IMR-90 (cell line): Measurements from ENCODE around the gene GNAI3. TPM values are rescaled to one million over a fixed set of nuclear protein-coding genes. Genes with fewer than 3 reads are reported as not detected.
A peak's percentile ranks its signal among the peaks of the same experiment; 100 is the strongest.

Experiments used
- ATAC-seq: fragments of 200-7000 bp; cut with Tn5 transposase; 2 replicates; pipeline ENCODE4 v1.9.1; 2020; ENCODE audit warnings: low read depth, mild to moderate bottlenecking, moderate library complexity
- BruUV-seq: library from RNA; stranded (reverse); fragments of 400-500 nt; replicated peaks from 2 replicates; lab custom pipeline; 2021; lab: Mats Ljungman, UMichigan
- CTCF ChIA-PET: fragments of 300-600 bp; formaldehyde crosslinking; extraction: SDS; loops from one replicate; lab custom pipeline; 2021; ENCODE audit warnings: antibody characterized with exemption; lab: Yijun Ruan, JAX
- POLR2A ChIA-PET: fragments of 300-600 bp; sonication (Branson Sonifier 250); formaldehyde crosslinking; loops from one replicate; lab custom pipeline; 2022; ENCODE audit warnings: antibody characterized with exemption; ENCODE audit not compliant: unreplicated experiment; lab: Charles Lee
- DNase-seq: peaks from one replicate; pipeline ENCODE4 v3.0.0; 2013
- H2AFZ ChIP-seq: replicated peaks from 2 replicates; pipeline ENCODE3; 2013; ENCODE audit warnings: low read length, mild to moderate bottlenecking; ENCODE audit not compliant: poor library complexity
- H2AK5ac ChIP-seq: 2 replicates; pipeline ENCODE4 v1.6.1; 2013; ENCODE audit warnings: low read depth, low read length, inconsistent platforms
- H2AK9ac ChIP-seq: replicated peaks from 2 replicates; pipeline ENCODE3; 2013; ENCODE audit warnings: mild to moderate bottlenecking, low read depth, low read length, moderate library complexity; ENCODE audit not compliant: poor library complexity
- H2BK120ac ChIP-seq: 2 replicates; pipeline ENCODE4 v1.6.1; 2013; ENCODE audit warnings: low read depth, low read length, inconsistent platforms
- H2BK15ac ChIP-seq: 3 replicates; pipeline ENCODE4 v1.6.1; 2013; ENCODE audit warnings: low read depth, low read length, inconsistent platforms
- H2BK20ac ChIP-seq: 2 replicates; pipeline ENCODE4 v1.6.1; 2013; ENCODE audit warnings: low read depth, mild to moderate bottlenecking, inconsistent platforms, low read length, moderate library complexity
- H2BK5ac ChIP-seq: 2 replicates; pipeline ENCODE4 v1.6.1; 2013; ENCODE audit warnings: mild to moderate bottlenecking, low read depth, low read length, inconsistent platforms; ENCODE audit not compliant: poor library complexity, severe bottlenecking
- H3K14ac ChIP-seq: replicated peaks from 2 replicates; pipeline ENCODE4 v1.6.1; 2013; ENCODE audit warnings: low read depth, low read length, inconsistent platforms
- H3K18ac ChIP-seq: 2 replicates; pipeline ENCODE4 v1.6.1; 2013; ENCODE audit warnings: low read depth, low read length, control low read depth
- H3K23ac ChIP-seq: 2 replicates; pipeline ENCODE4 v1.6.1; 2013; ENCODE audit warnings: low read depth, low read length, inconsistent platforms
- H3K27ac ChIP-seq: 2 replicates; pipeline ENCODE4 v1.5.1; 2013; ENCODE audit warnings: mild to moderate bottlenecking, control low read depth, low read length; ENCODE audit not compliant: insufficient read depth
- H3K27me3 ChIP-seq: 2 replicates; pipeline ENCODE4 v1.6.1; 2013; ENCODE audit warnings: low read length; ENCODE audit not compliant: control insufficient read depth, insufficient read depth
- H3K36me3 ChIP-seq: 2 replicates; pipeline ENCODE4 v1.6.1; 2013; ENCODE audit warnings: low read length, mixed read lengths; ENCODE audit not compliant: control insufficient read depth, insufficient read depth
- H3K4ac ChIP-seq: 2 replicates; pipeline ENCODE4 v1.6.1; 2013; ENCODE audit warnings: low read depth, low read length, inconsistent platforms
- H3K4me1 ChIP-seq: 2 replicates; pipeline ENCODE4 v1.6.1; 2013; ENCODE audit warnings: low read length, mixed read lengths; ENCODE audit not compliant: control insufficient read depth, insufficient read depth
- H3K4me2 ChIP-seq: 2 replicates; pipeline ENCODE4 v1.6.1; 2013; ENCODE audit warnings: low read depth, mild to moderate bottlenecking, control low read depth, low read length, moderate library complexity
- H3K4me3 ChIP-seq: 2 replicates; pipeline ENCODE4 v1.5.1; 2013; ENCODE audit warnings: low read depth, mild to moderate bottlenecking, control low read depth, low read length, moderate library complexity; ENCODE audit not compliant: insufficient read depth
- H3K56ac ChIP-seq: 2 replicates; pipeline ENCODE4 v1.6.1; 2013; ENCODE audit warnings: low read length, inconsistent platforms; ENCODE audit not compliant: insufficient read depth; ENCODE audit errors: extremely low read depth
- H3K79me1 ChIP-seq, 2 experiments: 2 replicates each; pipeline ENCODE4 v1.6.1; 2013; ENCODE audit warnings: low read length in 2 of 2, inconsistent platforms in 1 of 2, low read depth in 1 of 2
- H3K9ac ChIP-seq: 2 replicates; pipeline ENCODE4 v1.6.1; 2013; ENCODE audit warnings: low read depth, low read length, control low read depth
- H3K9me1 ChIP-seq: 2 replicates; pipeline ENCODE4 v1.6.1; 2013; ENCODE audit warnings: low read length, inconsistent platforms; ENCODE audit not compliant: insufficient read depth
- H3K9me3 ChIP-seq: 2 replicates; pipeline ENCODE4 v1.6.1; 2013; ENCODE audit warnings: low read length; ENCODE audit not compliant: control insufficient read depth, insufficient read depth
- H4K20me1 ChIP-seq: 2 replicates; pipeline ENCODE4 v1.6.1; 2013; ENCODE audit warnings: low read length, inconsistent platforms; ENCODE audit not compliant: insufficient read depth
- H4K5ac ChIP-seq: 2 replicates; pipeline ENCODE4 v1.6.1; 2013; ENCODE audit warnings: mild to moderate bottlenecking, low read depth, low read length, control low read depth
- H4K8ac ChIP-seq, 2 experiments: 2 replicates each; pipeline ENCODE4 v1.6.1; 2013; ENCODE audit warnings: low read depth in 2 of 2, low read length in 2 of 2, control low read depth in 1 of 2, inconsistent platforms in 1 of 2
- H4K91ac ChIP-seq: 2 replicates; pipeline ENCODE4 v1.6.1; 2013; ENCODE audit warnings: low read depth, low read length, inconsistent platforms; ENCODE audit not compliant: insufficient read depth
- CEBPB ChIP-seq: IDR thresholded peaks from 2 replicates; pipeline ENCODE4 v1.6.1; 2012; ENCODE audit warnings: low read depth, low read length, improper control_type of control experiment
- RAD21 ChIP-seq: IDR thresholded peaks from 2 replicates; pipeline ENCODE4 v1.6.1; 2012; ENCODE audit warnings: low read length, improper control_type of control experiment
- WGBS, 2 experiments: methylation state at CpG; one replicate each; pipeline versions ENCODE4 v1.1.5 to v1.1.7; 2013; ENCODE audit warnings: missing lambda C conversion rate in 2 of 2; ENCODE audit not compliant: insufficient read length in 1 of 2; ENCODE audit errors: extremely low coverage in 2 of 2; 5-methylcytosine and 5-hydroxymethylcytosine counted together
- dilution Hi-C: fragments of 300-500 bp; cut with HindIII; formaldehyde crosslinking; loops from one replicate; pipeline ENCODE4 v1.14.3; 2018; ENCODE audit warnings: low sequenced_read_pairs; ENCODE audit not compliant: unreplicated experiment
- in situ Hi-C: fragments of 300-500 bp; cut with MboI; formaldehyde crosslinking; loops from 3 replicates; pipeline ENCODE4 v1.14.3; 2019; ENCODE audit warnings: low sequenced_read_pairs, inconsistent platforms, mixed read lengths
- intact Hi-C: fragments of 100-400 bp; cut with micrococcal nuclease; formaldehyde crosslinking; loops from 2 replicates; pipeline ENCODE4 v1.10.0; 2022
- polyA plus RNA-seq, 3 experiments: library from polyadenylated mRNA; depleted of rRNA; stranded (reverse); fragments of >200 nt; gene quantifications; 2 replicates each; pipeline ENCODE4 v1.2.3, GENCODE V29; 2012; ENCODE audit warnings: low replicate concordance in 1 of 3
- total RNA-seq: library from RNA; depleted of rRNA; stranded (reverse); fragments of >200 nt; gene quantifications from 2 replicates; pipeline ENCODE4 v1.2.3, GENCODE V29; 2012

The GNAI3 gene
- total and polyA plus RNA-seq, 2 of the 4 experiments (the other 2 are of a cell fraction): 5.9 to 14.9 TPM

DNA sequence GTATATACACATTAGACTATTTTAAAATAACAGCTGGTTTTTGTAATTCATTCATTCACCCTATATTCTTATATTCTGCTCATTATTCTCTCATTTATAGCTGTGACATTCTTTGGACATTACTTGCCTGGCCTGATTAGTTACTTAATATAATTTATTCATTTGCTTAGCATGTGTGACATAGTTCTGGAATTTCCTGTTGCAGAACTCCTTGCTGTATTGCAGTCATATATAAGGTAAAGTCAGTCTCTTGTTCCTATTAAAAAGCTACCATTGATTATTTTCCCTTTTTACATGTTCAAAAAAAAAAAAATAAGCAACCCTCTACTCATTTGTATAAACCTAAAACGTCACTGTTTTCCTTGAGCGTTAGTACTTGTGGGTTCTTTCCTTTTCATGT is 47.1 kb downstream of the GNAI3 start:
- H3K4me3 ChIP-seq: no peak overlapping the region
- H3K23ac ChIP-seq: peak overlapping the region; percentile 95
- peak overlapping the region; percentile 89; the same call in 1 of the 2 replicates for H2AK5ac ChIP-seq
- TF ChIP-seq CEBPB (peak; percentile 80), RAD21 (no peak)
- H3K4me1 ChIP-seq: peaks cover 13% of the 10 kb centered on the region
- CTCF ChIA-PET: interaction anchor here (1.0 to 1.8 kb wide), 3 partner anchors 16 to 44 kb away, joined by 3 to 4 read pairs (median 3); no protein-coding TSS in a partner anchor
- H3K27ac ChIP-seq: peak overlapping the region; percentile 83
- H2AFZ ChIP-seq: no peak overlapping the region
- H2BK120ac ChIP-seq: peak overlapping the region; percentile 95; the same call in 1 of the 2 replicates
- no peak overlapping the region; the same call in 1 of the 2 replicates for H2BK20ac ChIP-seq
- peak; percentile 71 for ATAC-seq
- H3K36me3 ChIP-seq: peaks cover 20% of the 10 kb centered on the region
- peak overlapping the region; percentile 89; the same call in 1 of the 2 replicates for H3K4ac ChIP-seq
- peak overlapping the region; percentile 50; the same call in 1 of the 2 replicates for H3K9ac ChIP-seq
- H3K18ac ChIP-seq: peak overlapping the region; percentile 100
- H3K79me1 ChIP-seq: peaks cover 14 to 57% of the 10 kb centered on the region in 2 experiments; a peak in 3 of 4 replicates
- H2BK15ac ChIP-seq: peak overlapping the region; percentile 97; the same call in 1 of the 3 replicates
- no peaks in the 10 kb centered on the region for H3K9me3 ChIP-seq
- peaks cover 9% of the 10 kb centered on the region; the same call in 1 of the 2 replicates for H3K9me1 ChIP-seq
- DNase-seq: peak; percentile 55
- H2BK5ac ChIP-seq: peak overlapping the region; percentile 98
- no TSS peak for BruUV-seq
- peak overlapping the region; percentile 99 for H4K5ac ChIP-seq
- intact Hi-C loops: loop anchor here (5.0 kb wide), 1 partner anchor 33 kb away; no protein-coding TSS in a partner anchor
- POLR2A ChIA-PET: interaction anchor here (0.9 kb wide), 1 partner anchor 16 kb away, joined by 3 read pairs; no protein-coding TSS in a partner anchor
- peak overlapping the region; percentile 46 to 83 for H4K8ac ChIP-seq
- H4K91ac ChIP-seq: peak overlapping the region; percentile 86; the same call in 1 of the 2 replicates
- peak overlapping the region; percentile 90; the same call in 1 of the 2 replicates for H3K56ac ChIP-seq
- no CpG with 5 or more reads among the region's 2 CpGs for WGBS, 2 experiments
- H3K27me3 ChIP-seq: no peaks in the 10 kb centered on the region
- H3K4me2 ChIP-seq: peak overlapping the region; percentile 88
- in situ Hi-C loops: no loop called here
- dilution Hi-C loops: no loop called here
- no peak overlapping the region for H2AK9ac ChIP-seq
- H3K14ac ChIP-seq: peak overlapping the region; percentile 98
- H4K20me1 ChIP-seq: no peaks in the 10 kb centered on the region
